Right lung (tissue), 5 donors: ENCODE data around the gene SLAMF1. TPM values are rescaled to one million over a fixed set of nuclear protein-coding genes. Genes with fewer than 3 reads are reported as not detected.
"Not testable (repeated sequence)": the region's sequence is repeated elsewhere in the genome, so short reads cannot be mapped to it uniquely, and the experiment has no call there.

Source experiments
- DNase-seq, 2 donors: peaks; one replicate each; pipeline ENCODE4 v3.0.0-alpha.2; 2013
- polyA plus RNA-seq, 5 donors: library from polyadenylated mRNA; unstranded; fragments of 120-200 nt; gene quantifications; one replicate each; pipeline versions ENCODE4 v1.2.1 to v1.2.3, GENCODE V29; 2013; ENCODE audit warnings: inconsistent platforms in 1 of 5, low replicate concordance in 1 of 5; ENCODE audit not compliant: insufficient read length in 5 of 5, insufficient read depth in 1 of 5

SLAMF1 gene
- polyA plus RNA-seq, 5 donors: 0.06 to 0.23 (median 0.12) TPM; not detected in 1

GRCh38 chr1:160665330-160666078 is 18.7 kb upstream of the SLAMF1 start:
- DNase-seq: no peak

DNA sequence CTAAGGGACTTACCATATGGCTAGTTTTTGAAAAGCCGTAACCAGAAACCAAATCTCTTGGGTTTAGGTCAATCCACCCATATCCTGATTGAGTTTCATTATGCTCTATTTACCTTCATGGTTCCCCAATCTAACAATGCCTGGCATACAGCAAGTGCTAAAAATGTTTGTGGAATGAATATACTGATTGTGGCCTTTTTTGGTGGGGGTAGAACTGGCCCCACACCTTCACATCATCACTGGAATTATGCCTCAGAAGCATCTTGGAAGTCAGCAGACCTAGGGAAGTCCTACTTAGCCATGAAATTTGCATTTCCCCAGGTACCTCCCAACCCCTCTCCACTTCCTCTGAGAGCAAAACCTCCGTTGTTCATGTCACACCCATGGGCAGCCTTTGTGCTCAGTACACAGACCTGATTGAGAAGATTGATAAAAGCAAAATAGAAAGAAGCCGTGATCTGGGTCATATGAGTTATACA is 17.8 kb upstream of the SLAMF1 start:
- DNase-seq: no peak

- DNase-seq: no peak
Measured at GRCh38 chr1:160662910-160663309, 16.1 kb upstream of the SLAMF1 start.

DNA sequence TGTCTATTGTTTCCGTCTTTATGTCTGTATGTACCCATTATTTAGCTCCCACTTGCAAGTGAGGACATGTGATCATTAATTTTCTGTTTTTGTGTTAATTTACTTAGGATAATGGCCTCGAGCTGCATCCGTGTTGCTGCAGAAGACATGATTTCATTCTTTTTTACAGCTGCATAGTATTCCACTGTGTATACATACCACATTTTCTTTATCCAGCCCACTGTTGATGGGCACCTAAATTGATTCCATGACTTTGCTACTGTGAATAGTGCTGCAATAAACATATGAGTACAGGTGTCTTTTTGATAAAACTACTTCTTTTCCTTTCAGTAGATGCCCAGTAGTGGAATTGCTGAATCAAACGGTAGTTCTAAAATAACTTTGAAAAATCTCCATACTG is 12.7 kb upstream of the SLAMF1 start:
- DNase-seq: no peak

DNA sequence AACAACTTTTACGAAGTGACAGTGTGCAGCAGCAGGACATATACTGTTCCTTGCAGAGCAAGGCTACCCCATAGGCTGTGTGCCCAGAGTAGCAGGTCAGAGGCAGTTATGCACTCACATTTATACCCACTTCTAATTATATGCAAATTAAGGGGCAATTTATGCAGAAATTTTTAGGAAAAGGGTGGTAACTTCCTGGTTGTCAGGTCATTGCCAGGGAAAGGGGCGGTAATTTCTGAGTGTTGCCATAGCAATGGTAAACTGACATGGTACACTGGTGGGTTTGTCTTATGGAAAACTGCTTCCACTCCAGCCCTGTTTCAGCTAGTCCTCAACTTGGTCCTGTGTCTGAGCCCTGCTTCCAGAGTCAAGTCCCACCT is 12.0 kb upstream of the SLAMF1 start:
- DNase-seq: no peak

- no peak for DNase-seq
Measured at GRCh38 chr1:160658162-160658813, 11.4 kb upstream of the SLAMF1 start.

GRCh38 chr1:160657250-160657781 is 10.5 kb upstream of the SLAMF1 start:
- no peak for DNase-seq

GRCh38 chr1:160656737-160657136 is 9.9 kb upstream of the SLAMF1 start:
- no peak for DNase-seq

DNA sequence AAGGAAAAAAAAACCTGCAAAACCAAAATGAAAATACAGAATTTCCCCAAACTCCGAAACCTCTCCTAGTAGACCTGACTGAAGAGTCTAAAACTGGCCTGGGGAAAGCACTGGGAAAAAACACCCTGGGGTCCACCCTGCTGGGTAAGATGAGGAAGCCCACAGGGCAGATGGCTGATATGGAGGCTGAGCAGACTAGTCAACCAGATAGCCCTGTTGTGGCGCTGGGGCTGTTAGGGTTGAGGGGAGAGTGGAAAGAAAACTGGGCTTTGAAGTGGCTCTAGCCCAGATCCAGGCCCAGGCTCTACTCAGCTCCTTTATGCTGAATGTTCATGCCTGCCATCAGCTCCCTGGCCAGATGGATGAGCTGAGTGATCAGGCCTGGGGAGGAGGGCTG is 6.8 kb upstream of the SLAMF1 start:
- no peak for DNase-seq

GRCh38 chr1:160652924-160653619 is 6.2 kb upstream of the SLAMF1 start:
- no peak for DNase-seq

GRCh38 chr1:160652065-160652641 is 5.3 kb upstream of the SLAMF1 start:
- DNase-seq: not testable (repeated sequence)

GRCh38 chr1:160651433-160652064 is 4.7 kb upstream of the SLAMF1 start:
- no peak for DNase-seq

GRCh38 chr1:160647329-160647720 is 481 bp upstream of the SLAMF1 start:
- no peak for DNase-seq

- DNase-seq: no peak
Measured at GRCh38 chr1:160646180-160646579, 664 bp downstream of the SLAMF1 start.

DNA sequence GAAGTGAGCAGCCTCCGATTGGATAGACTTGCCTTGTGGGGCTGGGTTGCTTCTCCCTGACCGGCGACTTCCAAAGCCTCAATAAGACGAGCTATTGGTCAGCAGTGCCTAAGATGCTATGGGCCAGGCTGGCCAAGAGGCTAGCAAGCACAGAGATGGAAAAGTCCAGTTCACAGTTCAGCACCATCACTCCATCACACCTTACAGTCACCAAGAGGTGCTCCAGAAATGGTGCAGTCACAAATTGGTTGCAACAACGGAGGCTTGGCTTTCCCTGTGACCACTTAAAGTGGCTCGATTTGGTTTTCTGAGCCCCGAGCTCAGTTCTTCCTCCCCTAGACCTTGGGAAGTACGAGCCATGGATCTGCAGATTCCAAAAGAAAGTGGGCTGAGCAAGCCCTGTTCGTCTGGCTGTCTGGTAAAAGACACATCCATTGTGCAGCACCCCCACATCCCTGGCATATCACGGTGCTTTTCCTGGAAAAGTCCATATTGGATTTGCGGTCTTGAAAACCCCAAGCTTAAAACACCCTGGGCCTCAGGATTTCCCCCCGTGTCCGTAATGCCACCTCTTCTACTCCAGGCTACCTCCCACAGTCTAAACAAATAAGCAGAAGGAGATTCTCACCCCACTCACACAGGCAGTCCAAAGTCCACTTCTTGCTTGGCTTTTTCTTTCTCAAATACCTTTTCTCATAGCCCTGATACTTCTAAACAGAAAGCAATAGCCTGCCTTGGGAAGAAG is 1.3 kb downstream of the SLAMF1 start:
- no peak for DNase-seq

GRCh38 chr1:160644399-160644798 is 2.4 kb downstream of the SLAMF1 start:
- no peak for DNase-seq

DNA sequence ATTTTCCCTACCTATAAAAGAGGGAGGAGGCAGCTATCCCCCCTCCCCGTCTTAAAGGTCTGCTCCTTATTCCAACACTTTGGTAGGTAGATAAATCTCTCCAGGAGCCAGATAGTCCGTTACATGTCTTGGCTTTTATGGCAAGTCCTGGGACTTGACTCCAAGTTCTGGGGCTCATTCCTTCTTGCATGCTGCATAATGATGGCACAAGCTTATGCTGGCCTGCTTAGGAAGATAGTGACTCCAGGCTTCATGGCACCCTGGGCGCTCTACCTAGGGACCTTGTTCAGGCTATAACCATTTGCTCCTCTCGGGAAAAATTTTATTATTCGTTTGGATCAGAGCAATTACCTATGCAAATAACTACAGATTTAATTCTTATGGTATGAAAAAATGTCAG is 3.7 kb downstream of the SLAMF1 start:
- no peak for DNase-seq

GRCh38 chr1:160642281-160642644 is 4.6 kb downstream of the SLAMF1 start:
- DNase-seq: no peak

- DNase-seq: no peak
Measured at GRCh38 chr1:160641323-160642280, 5.2 kb downstream of the SLAMF1 start.
